HepG2 (cell line): ENCODE measurements around the gene STRBP. TPM values are rescaled to one million over a fixed set of nuclear protein-coding genes. Genes with fewer than 3 reads are reported as not detected.

Source experiments
- CSRNP1 ChIP-seq: sonication (generic); formaldehyde crosslinking; IDR thresholded peaks from 2 replicates; pipeline ENCODE4 v1.8.1; 2023; ENCODE audit warnings: mild to moderate bottlenecking, missing genetic modification reagents
- DRAP1 ChIP-seq: IDR thresholded peaks from 2 replicates; pipeline ENCODE4 v1.6.1; 2016; ENCODE audit warnings: missing genetic modification reagents, missing compliant biosample characterization
- EEA1 ChIP-seq: sonication (generic); formaldehyde crosslinking; IDR thresholded peaks from 2 replicates; pipeline ENCODE4 v1.5.1; 2020; ENCODE audit warnings: mild to moderate bottlenecking, missing genetic modification reagents, borderline replicate concordance
- HNRNPL ChIP-seq: fragments of 200-400 bp; formaldehyde crosslinking; IDR thresholded peaks from 2 replicates; pipeline ENCODE4 v1.6.1; 2017; ENCODE audit warnings: mild to moderate bottlenecking, low read depth, low read length
- HNRNPLL ChIP-seq: fragments of 200-400 bp; formaldehyde crosslinking; IDR thresholded peaks from 2 replicates; pipeline ENCODE4 v1.6.1; 2017; ENCODE audit warnings: mild to moderate bottlenecking, low read depth, low read length; ENCODE audit not compliant: poor library complexity, severe bottlenecking
- MXD1 ChIP-seq: sonication (generic); formaldehyde crosslinking; IDR thresholded peaks from 2 replicates; pipeline ENCODE4 v1.4.0; 2020; ENCODE audit warnings: mild to moderate bottlenecking, missing genetic modification reagents
- MYPOP ChIP-seq: sonication (generic); formaldehyde crosslinking; IDR thresholded peaks from 2 replicates; pipeline ENCODE4 v1.8.1; 2023; ENCODE audit warnings: mild to moderate bottlenecking, moderate library complexity, missing genetic modification reagents
- NONO ChIP-seq, 2 experiments: fragments of 450-650 bp in 1 of 2; sonication (generic) in 1 of 2; formaldehyde crosslinking in 1 of 2; IDR thresholded peaks in 1 of 2; conservative IDR thresholded peaks in 1 of 2; 2 replicates each; pipeline versions ENCODE4 v1.6.1 to v1.8.0; 2017 to 2022; ENCODE audit warnings: mild to moderate bottlenecking in 1 of 2, missing genetic modification reagents in 1 of 2, moderate library complexity in 1 of 2
- SAFB2 ChIP-seq: sonication (generic); formaldehyde crosslinking; IDR thresholded peaks from 2 replicates; pipeline ENCODE4 v1.5.1; 2020; ENCODE audit warnings: missing genetic modification reagents, low read depth, mild to moderate bottlenecking, borderline replicate concordance
- SNRNP70 ChIP-seq: fragments of 200-400 bp; formaldehyde crosslinking; IDR thresholded peaks from 2 replicates; pipeline ENCODE4 v1.6.1; 2017; ENCODE audit warnings: mild to moderate bottlenecking, low read depth, low read length, moderate library complexity
- SP4 ChIP-seq: sonication (generic); formaldehyde crosslinking; IDR thresholded peaks from 2 replicates; pipeline ENCODE4 v1.8.1; 2023; ENCODE audit warnings: mild to moderate bottlenecking, missing genetic modification reagents
- TFAP4 ChIP-seq: sonication (generic); IDR thresholded peaks from 2 replicates; pipeline ENCODE4 v1.6.1; 2016; ENCODE audit warnings: low read depth, borderline replicate concordance
- TFDP1 ChIP-seq: IDR thresholded peaks from 2 replicates; pipeline ENCODE4 v1.6.1; 2016; ENCODE audit warnings: missing compliant biosample characterization, missing genetic modification reagents, borderline replicate concordance
- ZC3H4 ChIP-seq: sonication (generic); formaldehyde crosslinking; IDR thresholded peaks from 2 replicates; pipeline ENCODE4 v1.4.0; 2020; ENCODE audit warnings: missing genetic modification reagents, borderline replicate concordance
- ZNF329 ChIP-seq: sonication (generic); formaldehyde crosslinking; IDR thresholded peaks from 2 replicates; pipeline ENCODE4 v1.9.0; 2021; ENCODE audit warnings: low read depth, mild to moderate bottlenecking, missing genetic modification reagents
- ZNF567 ChIP-seq: sonication (generic); formaldehyde crosslinking; IDR thresholded peaks from 2 replicates; pipeline ENCODE4 v1.8.1; 2023; ENCODE audit warnings: mild to moderate bottlenecking, missing genetic modification reagents, borderline replicate concordance
- ZNF746 ChIP-seq: sonication (generic); formaldehyde crosslinking; IDR thresholded peaks from 2 replicates; pipeline ENCODE4 v1.8.0; 2022; ENCODE audit warnings: mild to moderate bottlenecking, missing genetic modification reagents
- ZNF770 ChIP-seq: sonication (generic); formaldehyde crosslinking; IDR thresholded peaks from 2 replicates; pipeline ENCODE4 v1.5.0; 2020; ENCODE audit warnings: mild to moderate bottlenecking, missing genetic modification reagents
- ZSCAN31 ChIP-seq: sonication (generic); formaldehyde crosslinking; IDR thresholded peaks from 2 replicates; pipeline ENCODE4 v1.5.0; 2020; ENCODE audit warnings: low read depth, mild to moderate bottlenecking, missing genetic modification reagents
- polyA plus RNA-seq, 8 experiments: library from polyadenylated mRNA; depleted of rRNA in 3 of 8; stranded (reverse) in 7 of 8; unstranded in 1 of 8; fragments of >200 nt; fragmentation: Illumina TruSeq in 4 of 8; extraction: Trizol in 4 of 8; gene quantifications; 2 replicates each; pipeline versions ENCODE4 v1.2.1 to v1.2.3, GENCODE V29; 2011 to 2016; ENCODE audit warnings: low read depth in 4 of 8, missing spikeins in 1 of 8, mixed read lengths in 1 of 8; ENCODE audit not compliant: insufficient read depth in 1 of 8
- total RNA-seq, 5 experiments: library from RNA; depleted of rRNA; stranded (reverse); fragments of >200 nt; fragmentation: Illumina TruSeq; extraction: Trizol; gene quantifications; 2 replicates each; pipeline ENCODE4 v1.2.3, GENCODE V29; 2016; ENCODE audit warnings: low read depth in 1 of 5

Gene STRBP
- total and polyA plus RNA-seq, 2 of the 13 experiments (the other 11 are each of a cell fraction or from before 2014, with no cell fraction given) = 14.5 to 38.5 TPM

- peak; percentile 99 for TF ChIP-seq SNRNP70
- TF ChIP-seq TFAP4 = peak; percentile 18; the same call in 1 of the 2 replicates
- TF ChIP-seq HNRNPL = no peak
- 0 out of 2 replicates have a peak, but pooled peaks have one; percentile 32 for TF ChIP-seq ZNF329
- 0 out of 2 replicates have a peak, but pooled peaks have one; percentile 55 for TF ChIP-seq ZNF746 (CRISPR knock-in tag)
- TF ChIP-seq TFDP1 = peak; percentile 64; the same call in 1 of the 2 replicates
- TF ChIP-seq NONO (IDR thresholded peaks at IDR 0.05) = no peak
- peak; percentile 64; the same call in 1 of the 2 replicates for TF ChIP-seq NONO (CRISPR knock-in tag; conservative IDR thresholded peaks at IDR 0.05)
- no peak for TF ChIP-seq ZC3H4
- TF ChIP-seq ZNF770 (CRISPR knock-in tag) = peak; percentile 49; the same call in 1 of the 2 replicates
- TF ChIP-seq SP4 (CRISPR knock-in tag) = peak; percentile 59; the same call in 1 of the 2 replicates
- TF ChIP-seq SAFB2 = peak; percentile 40; the same call in 1 of the 2 replicates
- TF ChIP-seq EEA1 = no peak
- 0 out of 2 replicates have a peak, but pooled peaks have one; percentile 12 for TF ChIP-seq DRAP1 (CRISPR knock-in tag)
- TF ChIP-seq CSRNP1 (CRISPR knock-in tag) = no peak
- peak; percentile 96 for TF ChIP-seq MYPOP (CRISPR knock-in tag)
- no peak for TF ChIP-seq ZNF567 (CRISPR knock-in tag)
- TF ChIP-seq HNRNPLL = peak; percentile 100
- peak; percentile 72; the same call in 1 of the 2 replicates for TF ChIP-seq ZSCAN31 (CRISPR knock-in tag)
- TF ChIP-seq MXD1 (CRISPR knock-in tag) = no peak; the same call in 1 of the 2 replicates
Measured at GRCh38 chr9:123268465-123269259, at the start of gene STRBP (continued).
